ENCODE measurements around the gene SLIT1. TPM values are rescaled to one million over a fixed set of nuclear protein-coding genes. Genes with fewer than 3 reads are reported as not detected.

SLIT1 gene
- total RNA-seq, 2 donors from 2014 or later, result 0.78 to 0.99 TPM

DNA sequence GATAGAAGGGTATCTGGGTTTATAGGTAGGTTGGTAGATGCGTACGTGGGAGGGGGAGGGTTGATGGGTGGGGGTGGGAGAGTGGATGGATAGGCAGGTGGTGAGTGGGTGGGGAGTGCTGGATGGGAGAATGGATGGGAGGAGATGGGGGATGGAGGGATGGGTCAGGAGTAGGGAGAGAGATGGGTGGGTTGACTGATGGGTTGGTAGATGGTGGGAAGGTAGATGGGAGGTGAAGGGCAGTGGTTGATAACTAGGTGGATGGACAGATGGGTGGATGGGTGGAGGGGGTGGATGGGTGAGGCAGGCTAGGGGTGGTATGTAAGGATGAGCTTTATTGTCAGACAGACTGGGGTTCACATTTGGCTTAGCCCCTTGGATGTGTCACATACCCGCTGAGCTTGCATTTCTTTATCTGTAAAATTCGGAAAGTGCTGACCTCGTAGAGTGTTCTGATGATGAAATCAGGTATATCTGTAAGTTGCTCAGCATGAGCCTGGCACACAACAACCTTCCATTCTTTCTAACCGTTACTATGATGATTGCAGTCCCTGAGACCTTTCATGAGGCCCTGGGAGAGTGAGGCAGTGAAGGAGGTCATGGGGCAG, 34.3 kb downstream of the SLIT1 start:
- ATAC-seq (no peak), DNase-seq (no peak)
- TF ChIP-seq CTCF (IDR thresholded peaks at IDR 0.05) (no peak), POLR2A (IDR thresholded peaks at IDR 0.05) (no peak)
- H3K4me3 ChIP-seq, result no peak overlapping the region
- 69 to 80% methylated on average over 6 of the region's 6 CpGs for WGBS, 2 donors
- H3K36me3 ChIP-seq (replicated peaks in 1 of 2; ENCODE audit: insufficient read depth in 1 of 2, low read depth in 2 of 2), result no peaks in the 10 kb centered on the region
- H3K27me3 ChIP-seq, result no peaks in the 10 kb centered on the region
- H3K27ac ChIP-seq, result no peak overlapping the region
- intact Hi-C loops (cut with DNase I), result no loop called here
- H3K9me3 ChIP-seq, result no peaks in the 10 kb centered on the region
- no peaks in the 10 kb centered on the region for H3K4me1 ChIP-seq

DNA sequence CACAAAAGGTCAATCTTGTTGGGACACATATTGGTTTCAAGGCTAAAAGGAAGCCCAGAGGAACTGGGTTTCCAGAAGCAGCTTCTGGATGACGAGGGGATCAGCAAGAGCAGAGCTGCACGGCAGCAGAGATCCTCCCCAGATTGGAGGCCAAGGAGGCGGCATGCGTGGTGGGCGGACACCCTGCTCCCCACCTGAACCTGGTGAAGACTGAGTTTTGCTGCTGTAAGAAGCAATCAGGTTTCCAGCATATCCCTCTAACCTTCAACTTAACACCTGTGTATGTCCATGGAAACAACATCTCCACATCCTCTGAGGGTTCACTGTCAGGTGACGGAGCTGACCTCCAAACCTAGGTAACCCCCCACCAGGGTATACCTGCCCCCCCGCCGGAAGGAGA, 35.1 kb downstream of the SLIT1 start:
- no peak overlapping the region for H3K4me3 ChIP-seq
- H3K27ac ChIP-seq, result no peak overlapping the region
- H3K9me3 ChIP-seq, result no peaks in the 10 kb centered on the region
- DNase-seq (no peak), ATAC-seq (no peak)
- WGBS, 2 donors, result 66 to 83% methylated on average over 5 to 8 of the region's 8 CpGs
- no peaks in the 10 kb centered on the region for H3K36me3 ChIP-seq (replicated peaks in 1 of 2; ENCODE audit: insufficient read depth in 1 of 2, low read depth in 2 of 2)
- H3K4me1 ChIP-seq, result no peaks in the 10 kb centered on the region
- no peaks in the 10 kb centered on the region for H3K27me3 ChIP-seq
- intact Hi-C loops (cut with DNase I), result no loop called here
- no peak for TF ChIP-seq CTCF (IDR thresholded peaks at IDR 0.05)
- no peak for TF ChIP-seq POLR2A (IDR thresholded peaks at IDR 0.05)

DNA sequence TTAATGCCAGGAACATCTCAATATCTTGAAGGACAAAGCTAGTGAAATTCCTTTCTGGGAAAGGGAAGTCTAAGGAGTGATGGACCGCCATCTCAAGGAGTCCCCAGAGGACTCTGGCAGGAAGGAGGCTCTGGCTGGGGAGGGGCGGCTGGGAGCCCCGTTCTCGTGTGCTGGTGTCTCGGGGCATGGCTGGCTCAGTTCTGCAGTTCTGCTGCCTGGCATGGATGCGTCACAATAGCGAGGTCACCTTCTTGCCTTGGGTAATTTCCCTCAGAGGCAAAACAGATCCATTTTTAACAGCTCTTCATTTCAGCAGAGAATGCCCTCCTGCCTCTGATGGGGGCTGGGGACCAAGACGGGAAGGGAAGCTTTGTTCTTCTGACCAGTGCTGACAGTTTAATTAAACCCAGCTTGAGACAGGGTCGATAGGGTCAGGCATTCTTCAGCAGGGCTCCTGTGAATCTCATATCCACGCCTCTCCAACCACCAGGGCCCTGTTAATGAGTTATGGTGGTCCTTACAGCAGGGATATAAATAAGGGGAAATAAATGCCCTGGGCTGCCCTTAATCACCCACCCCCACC, 35.7 kb downstream of the SLIT1 start:
- no peak for TF ChIP-seq POLR2A (IDR thresholded peaks at IDR 0.05)
- TF ChIP-seq CTCF (IDR thresholded peaks at IDR 0.05), result no peak
- no peaks in the 10 kb centered on the region for H3K27me3 ChIP-seq
- no peak for DNase-seq
- ATAC-seq, result no peak
- H3K36me3 ChIP-seq (replicated peaks in 1 of 2; ENCODE audit: insufficient read depth in 1 of 2, low read depth in 2 of 2), result no peaks in the 10 kb centered on the region
- H3K4me1 ChIP-seq, result no peaks in the 10 kb centered on the region
- intact Hi-C loops (cut with DNase I), result no loop called here
- H3K27ac ChIP-seq, result no peak overlapping the region
- no peak overlapping the region for H3K4me3 ChIP-seq
- H3K9me3 ChIP-seq, result no peaks in the 10 kb centered on the region
- WGBS, 2 donors, result 41 to 60% methylated on average over 2 to 10 of the region's 10 CpGs

- no peak for DNase-seq
- Histone ChIP-seq H3K36me3 (replicated peaks in 1 of 2; ENCODE audit: insufficient read depth in 1 of 2, low read depth in 2 of 2) (no peaks in the 10 kb centered on the region), H3K4me1 (no peaks in the 10 kb centered on the region), H3K9me3 (no peaks in the 10 kb centered on the region), H3K27ac (no peak overlapping the region), H3K27me3 (no peaks in the 10 kb centered on the region), H3K4me3 (no peak overlapping the region)
- 88 to 91% methylated on average over 14 to 16 of the region's 16 CpGs for WGBS, 2 donors
- TF ChIP-seq POLR2A (IDR thresholded peaks at IDR 0.05) (no peak), CTCF (IDR thresholded peaks at IDR 0.05) (no peak)
- intact Hi-C loops (cut with DNase I), result no loop called here
- no peak for ATAC-seq
These were observed 36.7 kb downstream of the SLIT1 start for GRCh38 chr10:97149079-97149531.

- no peak for TF ChIP-seq POLR2A (IDR thresholded peaks at IDR 0.05)
- TF ChIP-seq CTCF (IDR thresholded peaks at IDR 0.05), result no peak
- Histone ChIP-seq H3K36me3 (replicated peaks in 1 of 2; ENCODE audit: insufficient read depth in 1 of 2, low read depth in 2 of 2) (no peaks in the 10 kb centered on the region), H3K4me1 (no peaks in the 10 kb centered on the region), H3K27ac (no peak overlapping the region), H3K4me3 (no peak overlapping the region), H3K9me3 (no peaks in the 10 kb centered on the region), H3K27me3 (no peaks in the 10 kb centered on the region)
- ATAC-seq, result no peak
- WGBS, 2 donors, result 64 to 82% methylated on average over 2 of the region's 2 CpGs
- no peak for DNase-seq
- intact Hi-C loops (cut with DNase I), result no loop called here
These were observed 41.5 kb downstream of the SLIT1 start for GRCh38 chr10:97144297-97144696.

Measured in body of pancreas (tissue), 4 donors.